HG03139 (cell line): ENCODE results near the gene SLC41A3.
"Not testable (repeated sequence)": the region's sequence is repeated elsewhere in the genome, so short reads cannot be mapped to it uniquely, and the experiment has no call there.

Experiments used
- ATAC-seq: cut with Tn5 transposase; IDR thresholded peaks from one replicate; pipeline ENCODE4 v1.9.1; 2021; ENCODE audit not compliant: unreplicated experiment

The SLC41A3 gene

GRCh38 chr3:125960456-125961288 lies 123.3 kb downstream of the SLC41A3 start:
- no peak for ATAC-seq

GRCh38 chr3:125960066-125960424 lies 123.9 kb downstream of the SLC41A3 start:
- no peak for ATAC-seq

GRCh38 chr3:125959317-125960065 lies 124.4 kb downstream of the SLC41A3 start:
- ATAC-seq = no peak

- no peak for ATAC-seq
Observed at GRCh38 chr3:125958511-125959316, 125.2 kb downstream of the SLC41A3 start.

GRCh38 chr3:125957674-125958510 lies 126.0 kb downstream of the SLC41A3 start:
- ATAC-seq = no peak

GRCh38 chr3:125957020-125957419 lies 126.9 kb downstream of the SLC41A3 start:
- ATAC-seq = not testable (repeated sequence)
